ENCODE measurements around the gene MYBPC3. TPM values are rescaled to one million over a fixed set of nuclear protein-coding genes. Genes with fewer than 3 reads are reported as not detected.

The MYBPC3 gene
- total and polyA plus RNA-seq, 2 donors (not counting 1 experiment from before 2014, with no cell fraction given), result not detected

DNA sequence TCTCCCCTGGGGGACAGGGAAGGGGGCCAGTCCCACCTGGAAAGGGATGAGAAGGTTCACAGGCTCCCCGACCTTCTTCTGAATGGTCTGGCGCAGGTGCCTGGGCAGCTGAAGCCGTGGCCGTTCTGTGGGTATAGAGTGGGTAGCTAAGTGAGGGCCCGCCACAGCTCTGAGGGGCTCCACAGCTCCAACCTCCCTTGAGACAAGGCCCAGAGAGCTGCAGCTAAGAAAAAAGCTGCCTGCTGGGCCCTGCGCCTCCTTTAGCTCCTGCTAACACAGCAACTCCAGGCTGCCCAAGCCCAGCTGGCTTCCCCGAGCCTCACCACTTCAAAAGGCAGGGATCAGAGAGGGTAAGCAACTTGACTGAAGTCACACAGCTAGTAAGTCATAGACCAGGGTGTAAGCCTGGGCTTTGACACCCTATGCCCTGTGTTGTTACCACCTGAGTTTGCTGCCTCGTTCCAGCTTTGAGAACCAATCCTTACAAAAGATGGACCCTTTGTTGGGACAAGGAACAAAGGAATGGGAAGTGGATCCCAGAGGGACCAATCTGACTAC lies 18.5 kb downstream of the MYBPC3 start:
- peaks cover 2% of the 10 kb centered on the region for H3K36me3 ChIP-seq (ENCODE audit: control insufficient read depth, insufficient read depth, low read length)
- H3K79me2 ChIP-seq (ENCODE audit: control insufficient read depth, insufficient read depth, low read length), result no peaks in the 10 kb centered on the region
- H2AFZ ChIP-seq (ENCODE audit: low read length), result no peak overlapping the region
- H3K4me2 ChIP-seq (ENCODE audit: extremely low read depth, insufficient read depth, low read length), result no peak overlapping the region
- DNase-seq (ENCODE audit: low read depth in 2 of 2), result no peak
- H3K4me3 ChIP-seq (replicated peaks in 1 of 4; ENCODE audit: control extremely low read depth in 1 of 4, insufficient read depth in 1 of 4, low read depth in 3 of 4, low read length in 4 of 4), result no peak overlapping the region
- H3K4me1 ChIP-seq (ENCODE audit: control insufficient read depth, extremely low read depth, insufficient read depth, low read length), result no peaks in the 10 kb centered on the region
- H3K9ac ChIP-seq (ENCODE audit: insufficient read depth, low read length), result no peak overlapping the region
- H3K9me3 ChIP-seq (ENCODE audit: control insufficient read depth, insufficient read depth, low read depth, low read length), result no peaks in the 10 kb centered on the region
- no peaks in the 10 kb centered on the region for H3K27me3 ChIP-seq (ENCODE audit: control insufficient read depth, insufficient read depth, low read length)
- TF ChIP-seq EZH2 (IDR thresholded peaks at IDR 0.05; ENCODE audit: low read length, missing control alignments), result no peak
- H4K20me1 ChIP-seq (ENCODE audit: control insufficient read depth, extremely low read depth, insufficient read depth, low read length), result no peaks in the 10 kb centered on the region
- H3K27ac ChIP-seq (ENCODE audit: insufficient read depth, low read length), result no peak overlapping the region

DNA sequence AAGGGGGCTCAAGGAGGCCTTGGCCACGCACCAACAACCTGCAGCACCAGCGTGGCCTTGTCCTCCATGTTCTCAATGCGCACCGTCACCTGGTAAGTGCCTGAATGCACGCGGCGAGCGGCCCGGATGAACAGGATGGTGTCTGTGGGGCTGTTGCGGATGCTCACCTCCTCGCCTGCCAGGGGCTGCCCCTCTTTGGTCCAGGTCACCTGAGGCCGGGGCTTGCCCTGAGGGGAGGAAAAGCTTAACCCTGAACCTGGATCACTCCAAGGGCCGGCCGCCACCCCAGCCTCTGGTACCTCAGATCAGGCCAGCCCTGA lies 19.0 kb downstream of the MYBPC3 start:
- Histone ChIP-seq H3K4me2 (ENCODE audit: extremely low read depth, insufficient read depth, low read length) (no peak overlapping the region), H2AFZ (ENCODE audit: low read length) (no peak overlapping the region), H3K9me3 (ENCODE audit: control insufficient read depth, insufficient read depth, low read depth, low read length) (no peaks in the 10 kb centered on the region), H3K27ac (ENCODE audit: insufficient read depth, low read length) (no peak overlapping the region), H3K27me3 (ENCODE audit: control insufficient read depth, insufficient read depth, low read length) (no peaks in the 10 kb centered on the region), H3K79me2 (ENCODE audit: control insufficient read depth, insufficient read depth, low read length) (no peaks in the 10 kb centered on the region), H3K4me1 (ENCODE audit: control insufficient read depth, extremely low read depth, insufficient read depth, low read length) (no peaks in the 10 kb centered on the region), H4K20me1 (ENCODE audit: control insufficient read depth, extremely low read depth, insufficient read depth, low read length) (no peaks in the 10 kb centered on the region), H3K36me3 (ENCODE audit: control insufficient read depth, insufficient read depth, low read length) (peaks cover 4% of the 10 kb centered on the region), H3K4me3 (replicated peaks in 1 of 4; ENCODE audit: control extremely low read depth in 1 of 4, insufficient read depth in 1 of 4, low read depth in 3 of 4, low read length in 4 of 4) (no peak overlapping the region), H3K9ac (ENCODE audit: insufficient read depth, low read length) (no peak overlapping the region)
- TF ChIP-seq, protein P1, sequence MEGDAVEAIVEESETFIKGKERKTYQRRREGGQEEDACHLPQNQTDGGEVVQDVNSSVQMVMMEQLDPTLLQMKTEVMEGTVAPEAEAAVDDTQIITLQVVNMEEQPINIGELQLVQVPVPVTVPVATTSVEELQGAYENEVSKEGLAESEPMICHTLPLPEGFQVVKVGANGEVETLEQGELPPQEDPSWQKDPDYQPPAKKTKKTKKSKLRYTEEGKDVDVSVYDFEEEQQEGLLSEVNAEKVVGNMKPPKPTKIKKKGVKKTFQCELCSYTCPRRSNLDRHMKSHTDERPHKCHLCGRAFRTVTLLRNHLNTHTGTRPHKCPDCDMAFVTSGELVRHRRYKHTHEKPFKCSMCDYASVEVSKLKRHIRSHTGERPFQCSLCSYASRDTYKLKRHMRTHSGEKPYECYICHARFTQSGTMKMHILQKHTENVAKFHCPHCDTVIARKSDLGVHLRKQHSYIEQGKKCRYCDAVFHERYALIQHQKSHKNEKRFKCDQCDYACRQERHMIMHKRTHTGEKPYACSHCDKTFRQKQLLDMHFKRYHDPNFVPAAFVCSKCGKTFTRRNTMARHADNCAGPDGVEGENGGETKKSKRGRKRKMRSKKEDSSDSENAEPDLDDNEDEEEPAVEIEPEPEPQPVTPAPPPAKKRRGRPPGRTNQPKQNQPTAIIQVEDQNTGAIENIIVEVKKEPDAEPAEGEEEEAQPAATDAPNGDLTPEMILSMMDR (conservative IDR thresholded peaks at IDR 0.05 in 1 of 2, IDR thresholded peaks at IDR 0.05 in 1 of 2; ENCODE audit: low read depth in 1 of 2, low read length in 2 of 2), result no peak
- no peak for TF ChIP-seq EZH2 (IDR thresholded peaks at IDR 0.05; ENCODE audit: low read length, missing control alignments)
- DNase-seq (ENCODE audit: low read depth in 2 of 2), result no peak

DNA sequence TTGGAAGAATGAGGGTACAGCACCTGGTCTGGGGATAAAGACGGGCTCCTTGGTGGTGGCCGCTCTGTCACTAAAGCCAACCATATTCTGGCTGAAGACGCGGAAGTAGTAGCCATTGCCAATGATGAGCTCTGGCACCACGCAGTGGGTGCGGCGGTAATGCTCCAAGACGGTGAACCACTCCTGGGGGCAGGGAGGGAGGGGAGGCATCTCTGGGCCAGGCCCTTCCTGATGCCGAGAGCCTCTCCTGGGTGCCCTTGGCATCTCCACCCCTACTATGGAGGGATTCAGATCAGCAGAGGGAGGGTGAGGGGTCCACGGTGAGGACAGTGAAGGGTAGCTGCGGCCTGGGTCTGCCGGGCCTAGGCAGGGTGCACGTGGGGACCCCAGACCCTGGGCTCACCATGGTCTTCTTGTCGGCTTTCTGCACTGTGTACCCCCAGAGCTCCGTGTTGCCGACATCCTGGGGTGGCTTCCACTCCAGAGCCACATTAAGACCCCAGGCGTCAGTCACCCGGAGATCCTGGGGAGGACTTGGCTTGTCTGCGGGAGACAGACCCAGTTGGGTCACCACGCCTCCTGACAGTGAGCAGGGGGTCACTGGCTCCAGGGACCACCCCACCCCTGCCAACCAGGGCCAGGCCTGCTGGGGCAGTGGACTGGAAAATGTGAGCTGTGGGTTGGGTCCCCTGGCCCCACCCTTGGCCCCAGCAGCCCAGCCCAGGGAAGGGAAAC lies 19.5 kb downstream of the MYBPC3 start:
- H3K4me3 ChIP-seq (replicated peaks in 1 of 4; ENCODE audit: control extremely low read depth in 1 of 4, insufficient read depth in 1 of 4, low read depth in 3 of 4, low read length in 4 of 4), result no peak overlapping the region
- TF ChIP-seq EZH2 (IDR thresholded peaks at IDR 0.05; ENCODE audit: low read length, missing control alignments), result no peak
- TF ChIP-seq, protein P1 (conservative IDR thresholded peaks at IDR 0.05 in 1 of 2, IDR thresholded peaks at IDR 0.05 in 1 of 2; ENCODE audit: low read depth in 1 of 2, low read length in 2 of 2), result no peak
- no peak overlapping the region for H3K9ac ChIP-seq (ENCODE audit: insufficient read depth, low read length)
- no peaks in the 10 kb centered on the region for H3K4me1 ChIP-seq (ENCODE audit: control insufficient read depth, extremely low read depth, insufficient read depth, low read length)
- H3K4me2 ChIP-seq (ENCODE audit: extremely low read depth, insufficient read depth, low read length), result no peak overlapping the region
- peaks cover 4% of the 10 kb centered on the region for H3K36me3 ChIP-seq (ENCODE audit: control insufficient read depth, insufficient read depth, low read length)
- no peaks in the 10 kb centered on the region for H3K9me3 ChIP-seq (ENCODE audit: control insufficient read depth, insufficient read depth, low read depth, low read length)
- H4K20me1 ChIP-seq (ENCODE audit: control insufficient read depth, extremely low read depth, insufficient read depth, low read length), result no peaks in the 10 kb centered on the region
- H3K27me3 ChIP-seq (ENCODE audit: control insufficient read depth, insufficient read depth, low read length), result no peaks in the 10 kb centered on the region
- H3K27ac ChIP-seq (ENCODE audit: insufficient read depth, low read length), result no peak overlapping the region
- no peaks in the 10 kb centered on the region for H3K79me2 ChIP-seq (ENCODE audit: control insufficient read depth, insufficient read depth, low read length)
- no peak overlapping the region for H2AFZ ChIP-seq (ENCODE audit: low read length)
- DNase-seq (ENCODE audit: low read depth in 2 of 2), result no peak
